Activated T-cell treated with anti-CD3 and anti-CD28 coated beads, Interleukin-2, amount 50 U/mL, for 72 hours (primary cell): ENCODE data around the gene CCNF. TPM values are rescaled to one million over a fixed set of nuclear protein-coding genes. Genes with fewer than 3 reads are reported as not detected.

Experiments used
- ATAC-seq, 2 donors: fragments of 150-1000 bp; cut with Tn5 transposase; replicated peaks in 1 of 2; 2 replicates each; pipeline ENCODE4 v1.10.0; 2021; ENCODE audit warnings: moderate library complexity in 2 of 2, mild to moderate bottlenecking in 1 of 2
- DNase-seq, 2 donors: peaks; one replicate each; pipeline ENCODE4 v3.0.0; 2021 to 2022; ENCODE audit warnings: mixed read lengths in 1 of 2
- H3K27ac Mint-ChIP-seq: one replicate; pipeline ENCODE4 v1.8.0; 2022; ENCODE audit warnings: mild to moderate bottlenecking, moderate library complexity, mixed read lengths
- H3K27me3 Mint-ChIP-seq: one replicate; pipeline ENCODE4 v1.8.0; 2022; ENCODE audit warnings: low read depth, mixed read lengths
- H3K36me3 Mint-ChIP-seq, 2 donors: one replicate each; pipeline ENCODE4 v1.8.0; 2022; ENCODE audit warnings: mixed read lengths in 2 of 2, mild to moderate bottlenecking in 1 of 2; ENCODE audit not compliant: insufficient read depth in 2 of 2
- H3K4me1 Mint-ChIP-seq: one replicate; pipeline ENCODE4 v1.8.0; 2022; ENCODE audit warnings: low read depth, mixed read lengths
- H3K4me3 Mint-ChIP-seq, 2 donors: one replicate each; pipeline ENCODE4 v1.8.0; 2022; ENCODE audit warnings: mild to moderate bottlenecking in 2 of 2, mixed read lengths in 2 of 2, moderate library complexity in 2 of 2
- H3K9me3 Mint-ChIP-seq, 2 donors: one replicate each; pipeline ENCODE4 v1.8.0; 2022; ENCODE audit warnings: mixed read lengths in 2 of 2
- total RNA-seq, 2 donors: library from RNA; stranded (reverse); gene quantifications; one replicate each; pipeline ENCODE4 v1.2.3, GENCODE V29; 2022

Gene CCNF
- total RNA-seq, 2 donors from 2014 or later, result 49.2 to 68.6 TPM

DNA sequence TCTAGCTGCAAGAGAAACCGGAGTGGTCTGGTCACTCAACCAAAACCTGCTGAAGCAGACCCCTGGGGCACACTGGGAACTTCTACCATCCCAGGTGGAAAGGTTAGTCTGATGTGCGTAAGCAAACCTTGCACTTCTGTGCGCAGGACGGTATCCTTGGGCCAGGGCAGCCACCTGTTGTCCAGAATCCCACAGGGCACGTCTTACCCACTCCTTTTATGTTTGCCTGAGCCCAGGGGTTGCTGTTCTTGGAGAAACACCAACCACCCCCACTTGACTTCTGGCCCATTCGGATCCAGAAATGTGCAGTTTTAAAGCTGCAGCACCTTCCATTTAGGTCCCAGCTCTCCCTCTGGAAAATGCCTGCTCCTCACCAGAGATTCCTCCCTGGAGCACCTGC lies 64.4 kb downstream of the CCNF start:
- no peak for ATAC-seq

DNA sequence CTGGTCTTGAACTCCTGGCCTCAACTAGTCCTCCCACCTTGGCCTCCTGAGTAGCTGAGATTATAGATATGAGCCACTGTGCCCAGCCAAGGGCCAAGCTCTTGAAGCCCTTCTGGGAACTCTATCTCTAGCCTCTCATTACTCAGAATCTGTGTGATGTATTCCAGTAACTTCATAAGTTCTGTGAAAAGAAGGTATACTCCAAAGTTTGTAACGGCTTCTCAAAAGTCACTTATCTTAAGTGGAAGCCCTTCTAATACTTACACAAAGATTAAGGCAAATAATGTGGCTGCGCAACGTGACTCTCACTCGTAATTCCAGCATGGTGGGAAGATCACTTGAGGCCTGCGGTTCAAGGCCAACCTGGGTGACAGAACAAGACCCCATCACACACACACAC lies 65.4 kb downstream of the CCNF start:
- Mint-ChIP-seq H3K27me3 (no peaks in the 10 kb centered on the region), H3K4me3 (no peak overlapping the region), H3K27ac (no peak overlapping the region), H3K9me3 (no peaks in the 10 kb centered on the region), H3K4me1 (no peaks in the 10 kb centered on the region), H3K36me3 (no peaks in the 10 kb centered on the region)
- DNase-seq (no peak), ATAC-seq (no peak)

More for the DNA sequence above, 64.4 kb downstream of the CCNF start:
- H3K4me1 Mint-ChIP-seq, result no peaks in the 10 kb centered on the region
- H3K27ac Mint-ChIP-seq, result no peak overlapping the region
- H3K27me3 Mint-ChIP-seq, result no peaks in the 10 kb centered on the region
- H3K36me3 Mint-ChIP-seq, result no peaks in the 10 kb centered on the region
- H3K9me3 Mint-ChIP-seq, result no peaks in the 10 kb centered on the region
- H3K4me3 Mint-ChIP-seq, result no peak overlapping the region
- DNase-seq, result no peak

DNA sequence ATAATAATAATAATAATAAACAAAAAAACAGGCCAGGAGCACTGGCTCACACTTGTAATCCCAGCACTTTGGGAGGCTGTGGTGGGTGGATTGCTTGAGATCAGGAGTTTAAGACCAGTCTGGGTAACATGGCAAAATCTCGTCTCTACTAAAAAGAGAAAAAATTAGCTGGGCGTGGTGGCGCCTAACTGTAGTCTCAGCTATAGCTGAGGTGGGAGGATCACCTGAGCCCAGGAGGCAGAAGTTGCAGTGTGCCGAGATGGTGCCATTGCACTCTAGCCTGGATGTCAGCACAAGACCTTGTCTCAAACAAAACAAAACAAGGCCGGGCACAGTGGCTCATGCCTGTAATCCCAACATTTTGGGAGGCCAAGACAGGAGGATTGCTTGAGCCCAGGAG lies 65.8 kb downstream of the CCNF start:
- H3K27ac Mint-ChIP-seq, result no peak overlapping the region
- ATAC-seq (no peak), DNase-seq (no peak)
- H3K4me1 Mint-ChIP-seq, result no peaks in the 10 kb centered on the region
- no peak overlapping the region for H3K4me3 Mint-ChIP-seq
- no peaks in the 10 kb centered on the region for H3K27me3 Mint-ChIP-seq
- no peaks in the 10 kb centered on the region for H3K36me3 Mint-ChIP-seq
- H3K9me3 Mint-ChIP-seq, result no peaks in the 10 kb centered on the region

DNA sequence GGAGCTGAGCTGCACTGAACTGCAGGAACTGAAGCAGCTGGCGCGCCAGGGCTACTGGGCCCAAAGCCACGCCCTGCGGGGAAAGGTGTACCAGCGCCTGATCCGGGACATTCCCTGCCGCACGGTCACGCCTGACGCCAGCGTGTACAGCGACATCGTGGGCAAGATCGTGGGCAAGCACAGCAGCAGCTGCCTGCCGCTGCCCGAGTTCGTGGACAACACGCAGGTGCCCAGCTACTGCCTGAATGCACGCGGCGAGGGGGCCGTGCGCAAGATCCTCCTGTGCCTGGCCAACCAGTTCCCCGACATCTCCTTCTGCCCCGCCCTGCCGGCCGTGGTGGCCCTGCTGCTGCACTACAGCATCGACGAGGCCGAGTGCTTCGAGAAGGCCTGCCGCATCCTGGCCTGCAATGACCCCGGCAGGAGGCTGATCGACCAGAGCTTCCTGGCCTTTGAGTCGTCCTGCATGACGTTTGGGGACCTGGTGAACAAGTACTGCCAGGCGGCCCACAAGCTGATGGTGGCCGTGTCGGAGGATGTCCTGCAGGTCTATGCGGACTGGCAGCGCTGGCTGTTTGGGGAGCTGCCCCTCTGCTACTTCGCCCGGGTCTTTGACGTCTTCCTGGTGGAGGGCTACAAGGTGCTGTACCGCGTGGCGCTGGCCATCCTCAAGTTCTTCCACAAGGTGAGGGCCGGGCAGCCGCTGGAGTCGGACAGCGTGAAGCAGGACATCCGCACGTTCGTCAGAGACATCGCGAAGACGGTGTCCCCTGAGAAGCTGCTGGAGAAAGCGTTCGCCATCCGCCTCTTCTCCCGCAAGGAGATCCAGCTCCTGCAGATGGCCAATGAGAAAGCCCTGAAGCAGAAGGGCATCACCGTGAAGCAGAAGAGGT lies 67.2 kb downstream of the CCNF start:
- ATAC-seq (no peak), DNase-seq (no peak)
- H3K4me1 Mint-ChIP-seq, result no peaks in the 10 kb centered on the region
- no peak overlapping the region for H3K4me3 Mint-ChIP-seq
- H3K9me3 Mint-ChIP-seq, result no peaks in the 10 kb centered on the region
- no peaks in the 10 kb centered on the region for H3K27me3 Mint-ChIP-seq
- no peaks in the 10 kb centered on the region for H3K36me3 Mint-ChIP-seq
- H3K27ac Mint-ChIP-seq, result no peak overlapping the region

DNA sequence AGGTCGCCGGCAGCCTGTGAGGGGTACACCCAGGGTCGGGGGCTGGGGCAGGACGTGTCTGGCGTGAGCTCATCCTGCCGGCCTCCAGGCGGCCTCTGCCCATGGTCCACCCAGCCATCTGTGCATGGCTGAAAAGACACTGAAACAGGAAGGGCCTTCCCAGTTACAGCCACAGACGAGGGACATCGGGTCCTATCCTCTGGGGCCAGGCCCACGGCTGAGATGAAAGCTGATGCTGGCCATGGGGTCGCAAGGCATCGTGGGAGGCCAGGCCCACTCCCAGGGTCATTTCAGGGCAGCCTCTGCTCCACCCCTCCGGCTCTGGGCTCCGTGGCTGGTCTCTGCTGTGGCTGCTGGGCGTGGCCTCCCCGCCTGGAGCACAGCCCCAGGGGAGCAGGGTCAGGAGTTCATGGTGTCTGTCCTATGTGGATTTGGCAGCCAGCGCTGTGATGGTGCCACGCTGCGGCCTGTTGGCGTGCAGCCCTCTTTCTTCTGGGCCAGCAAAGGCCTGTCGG lies 67.9 kb downstream of the CCNF start:
- ATAC-seq, result no peak
- DNase-seq, result no peak
- Mint-ChIP-seq H3K36me3 (no peaks in the 10 kb centered on the region), H3K4me1 (no peaks in the 10 kb centered on the region), H3K4me3 (no peak overlapping the region), H3K27ac (no peak overlapping the region), H3K27me3 (no peaks in the 10 kb centered on the region), H3K9me3 (no peaks in the 10 kb centered on the region)

DNA sequence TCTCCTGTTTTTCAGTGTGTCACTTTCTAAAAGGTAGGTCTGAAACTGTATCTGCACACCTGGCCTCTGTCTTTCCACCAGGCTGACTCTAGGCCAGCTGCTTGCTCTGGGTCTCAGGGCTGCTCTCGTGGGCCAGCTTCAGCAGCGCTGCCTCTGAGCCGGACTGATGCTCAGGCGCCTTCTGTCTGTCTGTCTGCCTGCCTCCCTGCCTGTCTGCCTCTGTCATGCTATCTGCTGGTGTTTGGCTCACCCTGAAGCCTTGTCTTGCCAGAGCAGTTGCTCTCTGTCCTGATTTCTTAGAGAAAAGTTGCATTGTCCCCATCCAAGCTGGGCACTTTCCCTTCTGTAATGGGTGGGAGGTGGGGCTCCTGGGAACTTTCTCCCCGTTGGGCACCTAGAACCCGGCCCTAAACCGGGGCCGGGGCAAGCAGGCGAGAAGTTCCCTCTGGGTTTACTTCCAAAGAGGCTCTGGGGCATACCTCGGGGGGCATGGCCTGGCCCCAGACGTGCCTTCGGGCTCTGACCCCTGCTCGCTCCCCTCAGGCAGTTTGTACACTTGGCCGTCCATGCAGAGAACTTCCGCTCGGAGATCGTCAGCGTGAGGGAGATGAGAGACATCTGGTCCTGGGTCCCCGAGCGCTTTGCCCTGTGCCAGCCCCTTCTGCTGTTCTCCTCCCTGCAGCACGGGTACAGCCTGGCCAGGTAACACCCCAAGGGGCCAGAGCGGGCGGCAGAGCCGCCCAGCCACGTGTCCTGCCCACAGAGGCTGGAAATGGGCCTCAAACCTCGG lies 68.6 kb downstream of the CCNF start:
- H3K4me3 Mint-ChIP-seq, result no peak overlapping the region
- no peaks in the 10 kb centered on the region for H3K27me3 Mint-ChIP-seq
- ATAC-seq, result no peak

DNA sequence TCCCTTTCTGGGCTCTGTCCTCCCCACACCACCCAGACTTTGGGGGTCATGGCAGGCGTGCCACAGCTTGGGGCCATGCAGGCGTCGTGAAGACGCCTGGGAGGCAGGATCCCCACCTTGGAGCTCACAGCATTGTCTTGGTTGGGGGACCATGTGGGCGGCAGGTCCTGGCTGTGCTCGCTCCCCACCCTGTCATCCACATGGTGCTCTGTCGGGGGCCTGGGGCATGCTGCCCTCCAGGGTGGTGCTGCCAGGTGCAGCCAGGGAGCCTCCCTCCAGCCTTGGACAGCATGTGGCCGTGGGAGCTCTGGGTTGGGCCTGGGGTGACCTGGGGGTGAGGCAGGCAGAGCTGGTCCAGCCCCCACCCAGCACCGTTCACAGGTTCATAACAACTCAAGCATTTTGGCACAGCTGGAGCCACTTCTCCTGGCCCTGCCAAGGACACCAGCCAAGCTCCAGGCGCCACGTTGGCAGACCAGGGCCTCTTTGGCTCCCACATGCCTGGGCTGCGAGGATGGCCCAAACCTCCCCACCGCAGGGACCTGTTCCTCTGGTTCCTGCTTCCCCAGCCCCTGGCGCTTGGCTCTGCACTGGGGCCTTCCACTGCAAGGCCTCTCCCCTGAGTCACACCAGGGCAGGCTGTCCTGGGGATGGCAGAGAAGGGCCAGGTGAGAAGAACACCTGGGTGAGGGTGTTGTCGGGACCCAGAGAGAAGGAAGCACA lies 69.4 kb downstream of the CCNF start:
- no peak for DNase-seq
- H3K9me3 Mint-ChIP-seq, result no peaks in the 10 kb centered on the region
- H3K4me3 Mint-ChIP-seq, result no peak overlapping the region
- no peaks in the 10 kb centered on the region for H3K27me3 Mint-ChIP-seq
- no peaks in the 10 kb centered on the region for H3K4me1 Mint-ChIP-seq
- no peaks in the 10 kb centered on the region for H3K36me3 Mint-ChIP-seq
- no peak overlapping the region for H3K27ac Mint-ChIP-seq
- ATAC-seq, result no peak

More for the DNA sequence above, 68.6 kb downstream of the CCNF start:
- H3K9me3 Mint-ChIP-seq, result no peaks in the 10 kb centered on the region
- H3K4me1 Mint-ChIP-seq, result no peaks in the 10 kb centered on the region
- no peaks in the 10 kb centered on the region for H3K36me3 Mint-ChIP-seq
- DNase-seq, result no peak
- H3K27ac Mint-ChIP-seq, result no peak overlapping the region

GRCh38 chr16:2499454-2499853 lies 70.2 kb downstream of the CCNF start:
- H3K9me3 Mint-ChIP-seq, result no peaks in the 10 kb centered on the region
- DNase-seq (no peak), ATAC-seq (no peak)
- no peaks in the 10 kb centered on the region for H3K36me3 Mint-ChIP-seq
- H3K4me1 Mint-ChIP-seq, result no peaks in the 10 kb centered on the region
- no peak overlapping the region for H3K27ac Mint-ChIP-seq
- no peak overlapping the region for H3K4me3 Mint-ChIP-seq
- no peaks in the 10 kb centered on the region for H3K27me3 Mint-ChIP-seq

DNA sequence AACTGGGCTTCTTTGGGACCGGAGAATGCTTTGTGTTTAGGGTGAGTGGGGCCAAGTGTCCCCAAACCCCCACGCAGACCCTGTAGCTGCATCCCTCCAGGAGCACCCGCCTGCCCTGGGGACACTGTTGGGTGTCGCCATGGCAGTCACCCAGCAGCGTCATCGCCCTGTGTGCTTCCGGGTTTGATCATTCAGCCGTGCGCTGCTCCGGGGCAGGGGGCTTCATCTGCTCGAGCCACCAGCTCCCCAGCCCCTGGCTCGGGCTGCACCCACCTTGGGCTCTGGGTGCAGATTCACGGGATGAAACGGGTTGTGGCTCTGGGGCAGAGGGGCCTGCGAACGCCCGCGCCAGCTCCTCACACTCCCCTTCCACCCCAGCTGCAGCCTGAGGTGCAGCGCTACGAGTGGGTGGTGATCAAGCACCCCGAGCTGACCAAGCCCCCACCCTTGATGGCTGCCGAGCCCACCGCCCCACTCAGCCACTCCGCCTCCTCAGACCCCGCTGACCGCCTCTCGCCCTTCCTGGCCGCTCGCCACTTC lies 70.7 kb downstream of the CCNF start:
- Mint-ChIP-seq H3K27me3 (no peaks in the 10 kb centered on the region), H3K27ac (no peak overlapping the region)
- ATAC-seq, result no peak

GRCh38 chr16:2500430-2500917 lies 71.2 kb downstream of the CCNF start:
- no peaks in the 10 kb centered on the region for H3K9me3 Mint-ChIP-seq
- DNase-seq, result no peak
- no peaks in the 10 kb centered on the region for H3K27me3 Mint-ChIP-seq
- H3K4me1 Mint-ChIP-seq, result no peaks in the 10 kb centered on the region
- H3K36me3 Mint-ChIP-seq, result no peaks in the 10 kb centered on the region
- H3K27ac Mint-ChIP-seq, result no peak overlapping the region
- H3K4me3 Mint-ChIP-seq, result no peak overlapping the region
- no peak for ATAC-seq

More for the DNA sequence above, 70.7 kb downstream of the CCNF start:
- no peak for DNase-seq
- H3K4me1 Mint-ChIP-seq, result no peaks in the 10 kb centered on the region
- H3K9me3 Mint-ChIP-seq, result no peaks in the 10 kb centered on the region
- H3K36me3 Mint-ChIP-seq, result no peaks in the 10 kb centered on the region
- H3K4me3 Mint-ChIP-seq, result no peak overlapping the region

DNA sequence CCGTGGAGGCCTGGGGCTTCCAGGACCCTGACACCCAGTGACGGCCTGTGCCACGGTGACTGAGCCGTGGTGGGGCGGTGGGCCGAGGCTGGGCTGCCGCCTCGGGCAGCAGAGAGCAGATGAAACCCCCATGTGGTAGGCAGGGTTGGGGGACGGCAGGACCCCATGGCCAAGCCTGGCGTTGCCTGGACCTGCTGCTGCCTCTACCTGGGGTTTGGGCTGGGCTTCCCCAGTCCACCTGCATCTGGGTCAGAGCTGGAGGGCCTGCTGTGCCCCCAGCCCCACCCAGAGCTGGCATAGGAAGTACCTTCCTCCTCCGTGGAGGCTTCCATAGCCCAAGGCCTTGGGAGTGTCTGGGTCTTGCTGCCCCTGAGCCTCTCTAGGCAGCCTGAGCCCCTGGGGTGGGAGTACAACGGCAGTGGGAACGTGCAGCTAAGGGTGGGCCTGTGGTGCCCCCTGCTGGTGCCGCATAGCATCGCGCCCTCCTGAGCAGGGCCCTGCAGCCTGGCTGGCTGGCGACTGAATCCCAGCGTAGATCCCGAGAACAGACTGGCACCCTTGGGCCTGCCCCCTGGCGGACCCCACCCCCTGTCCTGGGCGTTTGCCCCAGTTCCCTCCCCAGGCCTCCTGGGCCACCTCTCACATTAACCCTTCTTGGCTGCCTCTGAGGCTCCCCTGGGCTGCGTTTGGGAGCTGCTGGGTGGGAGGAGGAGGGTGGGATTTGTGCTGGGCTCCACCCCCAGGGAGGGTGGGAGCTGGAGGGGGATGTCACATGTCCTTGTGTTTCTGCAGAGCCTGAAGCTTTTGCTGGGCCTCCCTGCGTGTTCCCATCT lies 71.9 kb downstream of the CCNF start:
- ATAC-seq (peak; percentile 93 to 96), DNase-seq (peak; percentile 81 to 86)
- H3K27me3 Mint-ChIP-seq, result no peaks in the 10 kb centered on the region
- no peaks in the 10 kb centered on the region for H3K36me3 Mint-ChIP-seq
- H3K4me3 Mint-ChIP-seq, result no peak overlapping the region
- H3K9me3 Mint-ChIP-seq, result no peaks in the 10 kb centered on the region
- H3K4me1 Mint-ChIP-seq, result no peaks in the 10 kb centered on the region
- H3K27ac Mint-ChIP-seq, result no peak overlapping the region
